DND-41 (cell line): ENCODE measurements around the gene TUBAL3.

Experiments
- EZH2 ChIP-seq: IDR thresholded peaks from 3 replicates; pipeline ENCODE4 v1.6.1; 2012; ENCODE audit warnings: borderline replicate concordance, low read depth, mild to moderate bottlenecking, moderate library complexity, low read length, inconsistent platforms; ENCODE audit not compliant: severe bottlenecking
- TF ChIP-seq, protein P1 (sequence below): IDR thresholded peaks from 2 replicates; pipeline ENCODE4 v1.5.1; 2012; ENCODE audit warnings: borderline replicate concordance, low read length, moderate library complexity, mild to moderate bottlenecking; ENCODE audit not compliant: poor library complexity, severe bottlenecking; ENCODE audit errors: extremely low read depth

DNA sequence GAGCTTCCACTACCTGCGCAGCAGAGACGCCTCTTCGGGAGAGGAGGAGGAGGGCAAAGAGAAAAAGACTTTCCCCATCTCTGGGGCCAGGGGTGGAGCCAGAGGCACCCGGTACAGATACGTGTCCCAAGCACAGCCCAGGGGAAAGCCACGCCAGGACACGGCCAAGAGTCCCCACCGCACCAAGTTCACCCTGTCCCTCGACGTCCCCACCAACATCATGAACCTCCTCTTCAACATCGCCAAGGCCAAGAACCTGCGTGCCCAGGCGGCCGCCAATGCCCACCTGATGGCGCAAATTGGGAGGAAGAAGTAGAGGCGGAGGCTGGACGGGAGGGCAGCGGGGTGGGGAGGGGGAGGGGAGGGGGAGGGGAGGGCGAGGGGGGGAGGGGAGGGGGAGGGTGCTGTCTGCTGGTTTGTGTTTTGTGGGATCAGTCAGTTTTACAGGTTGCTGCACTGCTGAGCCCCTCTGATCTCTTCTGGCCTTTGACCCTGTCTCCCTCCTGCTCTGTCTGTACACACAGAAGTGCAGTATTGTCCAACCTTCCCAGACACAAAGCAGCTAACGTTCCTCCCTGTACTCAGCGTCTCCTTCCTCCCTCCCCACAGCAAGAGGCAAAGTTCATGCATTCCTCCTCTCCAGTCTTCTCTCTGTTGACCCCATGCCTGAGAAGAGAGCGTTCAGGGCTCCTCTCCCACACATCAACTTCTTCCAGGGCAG is 30.6 kb downstream of the TUBAL3 start:
- TF ChIP-seq, protein P1, sequence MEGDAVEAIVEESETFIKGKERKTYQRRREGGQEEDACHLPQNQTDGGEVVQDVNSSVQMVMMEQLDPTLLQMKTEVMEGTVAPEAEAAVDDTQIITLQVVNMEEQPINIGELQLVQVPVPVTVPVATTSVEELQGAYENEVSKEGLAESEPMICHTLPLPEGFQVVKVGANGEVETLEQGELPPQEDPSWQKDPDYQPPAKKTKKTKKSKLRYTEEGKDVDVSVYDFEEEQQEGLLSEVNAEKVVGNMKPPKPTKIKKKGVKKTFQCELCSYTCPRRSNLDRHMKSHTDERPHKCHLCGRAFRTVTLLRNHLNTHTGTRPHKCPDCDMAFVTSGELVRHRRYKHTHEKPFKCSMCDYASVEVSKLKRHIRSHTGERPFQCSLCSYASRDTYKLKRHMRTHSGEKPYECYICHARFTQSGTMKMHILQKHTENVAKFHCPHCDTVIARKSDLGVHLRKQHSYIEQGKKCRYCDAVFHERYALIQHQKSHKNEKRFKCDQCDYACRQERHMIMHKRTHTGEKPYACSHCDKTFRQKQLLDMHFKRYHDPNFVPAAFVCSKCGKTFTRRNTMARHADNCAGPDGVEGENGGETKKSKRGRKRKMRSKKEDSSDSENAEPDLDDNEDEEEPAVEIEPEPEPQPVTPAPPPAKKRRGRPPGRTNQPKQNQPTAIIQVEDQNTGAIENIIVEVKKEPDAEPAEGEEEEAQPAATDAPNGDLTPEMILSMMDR = no peak
- no peak for TF ChIP-seq EZH2
